NCI-H69 (cell line): Measurements from ENCODE around the gene PTPN2.

Source experiments
- DNase-seq: peaks from one replicate; lab custom pipeline; 2025; lab: John Stamatoyannopoulos, UW

The PTPN2 gene

DNA sequence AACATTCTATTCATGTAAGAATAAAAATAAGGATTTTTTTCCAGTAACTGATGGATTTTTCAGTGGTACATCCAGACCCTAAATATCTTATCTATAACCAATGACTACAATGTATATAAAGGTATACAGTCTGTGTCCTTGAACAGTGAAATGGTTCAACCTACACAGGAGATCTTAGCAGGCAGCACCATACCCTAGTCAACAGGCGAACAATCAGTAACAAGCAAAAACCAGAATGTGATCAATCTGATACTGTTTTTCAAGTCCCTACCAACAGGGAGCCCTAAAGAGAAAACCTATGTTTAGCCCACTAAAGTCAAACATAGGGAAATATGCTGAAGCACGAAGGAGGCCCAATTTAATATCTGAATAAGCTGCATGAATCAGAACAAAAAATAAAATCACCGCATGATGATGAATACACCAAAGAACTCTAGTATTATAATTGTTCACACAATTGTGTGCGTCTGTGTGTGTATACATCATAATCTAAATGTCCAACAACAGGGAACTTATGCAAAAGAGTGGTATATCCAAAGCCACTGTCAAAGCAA, 26.0 kb downstream of the PTPN2 start:
- DNase-seq, result no peak

DNA sequence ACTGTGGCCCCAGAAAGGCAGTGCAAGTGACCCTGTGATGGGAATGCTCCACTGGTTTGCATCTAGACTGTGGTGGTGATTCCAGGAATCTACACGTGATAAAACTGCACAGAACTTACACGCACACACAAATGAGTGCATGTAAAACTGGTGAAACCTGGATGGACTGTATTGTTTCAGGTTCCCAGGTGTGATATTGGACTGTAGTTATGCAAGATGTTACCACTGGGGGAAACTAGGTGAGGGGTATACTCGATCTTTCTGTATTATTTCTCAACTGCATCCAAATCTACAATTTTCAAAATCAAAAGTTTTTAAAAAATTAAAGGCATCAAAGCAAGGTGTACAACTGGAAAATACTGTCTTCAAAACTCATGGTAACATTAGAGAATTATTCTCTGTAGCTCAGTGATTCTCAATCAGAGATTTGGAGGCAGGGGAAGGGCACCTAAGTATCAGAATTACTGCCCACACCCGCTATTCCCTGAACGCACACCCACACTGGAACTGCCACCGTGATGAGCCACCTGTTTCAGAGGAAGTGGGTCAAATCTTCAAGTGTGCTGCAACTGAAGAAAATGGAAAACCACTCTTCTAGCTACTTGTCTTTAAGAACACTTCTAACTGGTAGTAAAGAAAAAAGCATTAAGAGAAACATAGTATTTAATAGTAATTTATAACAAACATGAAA, 26.7 kb downstream of the PTPN2 start:
- no peak for DNase-seq

DNA sequence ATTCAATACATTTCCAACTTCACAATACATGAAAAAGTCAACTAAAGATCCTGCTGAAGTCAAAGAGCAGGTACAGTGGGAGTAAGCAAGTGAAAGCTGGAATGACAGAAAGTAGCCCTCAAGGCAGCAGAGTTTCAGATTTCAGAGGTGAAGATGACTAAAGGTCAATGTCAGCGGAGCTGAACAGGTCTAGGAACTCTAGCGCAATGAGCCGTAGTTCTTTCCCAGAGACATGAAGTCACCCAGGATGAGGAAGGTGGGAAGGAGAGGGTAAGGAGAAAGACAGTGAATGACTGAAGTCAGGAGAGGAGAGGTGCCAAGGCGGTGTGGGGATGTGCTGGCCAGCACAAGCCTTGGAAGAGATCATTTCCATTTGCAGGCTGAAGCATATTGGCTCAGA, 28.1 kb downstream of the PTPN2 start:
- DNase-seq, result no peak

DNA sequence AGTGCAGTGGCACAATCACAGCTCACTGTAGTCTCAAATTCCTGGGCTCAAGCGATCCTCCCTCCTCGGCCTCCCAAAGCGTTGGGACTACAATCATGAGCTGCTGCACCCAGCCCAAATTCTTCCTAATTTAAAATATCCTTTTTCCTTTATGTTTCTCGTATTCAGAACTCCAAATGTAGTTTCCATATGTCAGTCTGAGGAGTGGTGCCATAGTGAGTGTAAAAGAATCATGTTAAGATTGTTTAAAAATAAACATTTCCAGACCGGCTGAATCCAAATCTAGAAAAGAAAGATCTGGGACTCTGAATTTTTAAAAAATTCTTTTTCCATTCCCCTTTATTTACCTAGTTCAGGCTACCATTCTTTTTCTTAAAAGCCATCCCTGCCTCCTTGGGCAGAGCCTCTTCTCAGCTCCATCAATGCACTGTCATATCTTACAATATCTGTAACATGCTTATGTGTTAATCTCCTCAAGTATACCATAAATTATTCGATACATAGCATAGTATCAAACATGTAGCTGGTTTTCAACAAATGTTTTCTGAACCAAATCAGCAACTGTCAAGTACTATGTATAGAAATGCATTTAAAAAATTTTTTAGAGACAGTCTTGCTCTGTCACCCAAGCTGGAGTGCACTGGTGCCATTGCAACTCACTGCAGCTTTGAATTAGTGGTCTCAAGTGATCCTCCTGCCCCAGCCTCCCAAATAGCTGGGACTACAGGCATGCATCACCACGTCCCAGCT, 31.3 kb downstream of the PTPN2 start:
- DNase-seq, result no peak

DNA sequence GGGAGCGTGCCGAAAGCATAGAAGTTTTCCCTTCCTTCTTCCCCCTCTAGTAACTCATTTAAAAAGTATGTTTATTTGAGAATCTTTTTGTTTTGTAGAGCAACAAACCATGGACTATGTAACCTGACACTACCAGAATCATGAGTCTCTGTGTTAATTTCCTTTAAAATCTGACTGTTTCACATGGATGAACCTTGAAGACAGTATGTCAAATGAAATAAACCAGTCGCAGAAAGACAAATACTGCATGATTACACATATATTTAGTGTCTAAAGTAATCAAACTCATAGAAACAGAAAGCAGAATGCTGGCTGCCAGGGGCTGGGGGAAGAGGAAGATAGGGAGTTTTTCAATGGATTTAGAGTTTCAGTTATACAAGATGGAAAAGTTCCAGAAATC, 32.3 kb downstream of the PTPN2 start:
- no peak for DNase-seq

DNA sequence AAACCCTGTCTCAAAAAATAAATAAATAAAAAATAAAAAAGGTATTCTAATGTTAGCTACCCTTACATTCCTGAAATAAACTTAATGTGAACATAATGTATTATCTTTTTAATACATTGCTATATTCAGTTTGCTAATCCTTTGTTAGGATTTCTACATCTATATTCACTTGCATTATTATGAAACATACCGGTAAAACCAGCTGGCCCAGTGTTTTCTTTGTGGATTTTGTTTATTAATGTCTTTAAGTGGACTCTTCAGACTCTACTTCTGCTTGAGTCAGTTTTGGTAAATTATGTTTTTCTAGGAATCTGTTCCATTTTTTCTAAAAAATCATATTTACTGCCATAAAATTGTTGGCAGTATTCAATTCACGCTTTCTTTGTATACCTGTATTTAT, 34.5 kb downstream of the PTPN2 start:
- no peak for DNase-seq

DNA sequence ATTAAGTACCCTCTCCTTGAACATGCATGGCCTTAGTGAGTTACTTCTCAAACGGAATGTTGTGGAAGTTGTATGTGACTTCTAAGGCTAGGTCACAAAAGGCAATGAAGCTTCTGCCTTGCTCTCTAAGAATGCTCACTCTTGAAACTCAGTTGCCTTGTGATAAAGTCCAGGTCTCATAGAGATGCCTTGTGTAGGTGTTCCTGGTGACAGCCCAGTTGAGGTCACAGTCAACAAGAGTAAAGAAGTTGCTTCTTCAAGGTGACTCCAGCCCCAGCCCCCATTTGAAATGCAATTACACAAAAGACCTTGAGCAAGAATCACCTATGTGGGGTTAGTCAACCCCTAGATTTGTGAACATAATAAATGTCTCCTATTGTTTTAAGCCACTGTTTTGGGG, 35.6 kb downstream of the PTPN2 start:
- DNase-seq, result no peak

DNA sequence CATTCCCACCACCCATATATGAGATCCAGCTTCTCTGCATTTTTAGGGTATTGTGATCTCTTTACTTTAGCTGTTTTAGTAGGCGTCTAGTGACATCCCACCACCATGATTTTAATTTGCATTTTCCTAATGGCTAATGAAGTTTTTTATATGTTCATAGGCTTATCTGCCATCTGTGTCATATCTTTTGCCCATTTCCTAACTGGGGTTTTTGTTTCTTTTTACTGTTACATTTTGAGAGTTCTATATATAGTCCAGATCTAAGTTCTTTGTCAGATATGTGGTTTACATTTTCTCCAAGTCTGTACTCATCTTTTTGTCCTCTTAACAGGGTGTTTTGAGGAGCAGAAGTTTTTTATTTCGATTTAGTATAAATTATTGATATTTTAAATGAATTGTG, 39.6 kb downstream of the PTPN2 start:
- no peak for DNase-seq

DNA sequence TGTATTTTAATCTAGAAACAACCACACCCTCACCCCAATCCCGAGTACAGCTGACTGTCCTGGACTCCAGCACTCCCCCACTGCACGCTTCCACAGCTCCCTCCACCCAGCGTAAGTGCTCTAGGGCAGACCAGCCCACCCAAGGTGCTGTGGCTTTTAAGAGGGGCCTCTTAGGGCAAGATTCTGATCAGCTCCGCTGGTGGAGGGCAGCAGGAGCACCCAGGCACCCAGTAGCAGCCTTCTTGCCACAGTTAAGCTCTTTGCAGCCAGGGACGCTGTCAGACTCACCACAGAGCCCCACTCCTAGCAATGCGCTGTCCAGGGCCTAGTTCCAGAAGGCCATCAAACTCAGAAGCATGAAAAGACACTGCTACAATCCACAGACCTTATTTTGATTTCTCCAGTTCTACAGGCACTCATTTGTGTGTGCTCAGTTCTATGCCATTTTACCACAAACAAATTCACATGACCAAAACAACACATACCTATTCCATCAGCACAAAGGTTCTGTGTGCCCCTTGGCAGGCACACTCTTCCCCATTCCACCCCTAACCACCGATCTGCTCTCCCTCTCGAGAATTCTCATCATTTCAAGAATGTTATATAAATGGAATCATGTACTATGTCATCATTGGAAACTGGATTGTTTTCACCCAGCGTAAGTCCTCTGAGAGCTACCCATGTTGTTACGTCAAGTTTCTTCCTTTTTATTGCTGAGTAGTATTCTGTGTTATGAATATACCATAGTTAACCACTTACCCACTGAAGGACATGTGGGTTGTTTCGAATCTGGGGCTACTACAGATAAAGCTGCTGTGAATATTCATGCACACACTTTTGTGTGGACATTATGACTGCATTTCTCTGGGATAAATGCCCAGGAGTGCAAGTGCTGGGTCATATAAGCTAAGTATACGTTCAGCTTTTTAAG, 40.4 kb downstream of the PTPN2 start:
- no peak for DNase-seq

DNA sequence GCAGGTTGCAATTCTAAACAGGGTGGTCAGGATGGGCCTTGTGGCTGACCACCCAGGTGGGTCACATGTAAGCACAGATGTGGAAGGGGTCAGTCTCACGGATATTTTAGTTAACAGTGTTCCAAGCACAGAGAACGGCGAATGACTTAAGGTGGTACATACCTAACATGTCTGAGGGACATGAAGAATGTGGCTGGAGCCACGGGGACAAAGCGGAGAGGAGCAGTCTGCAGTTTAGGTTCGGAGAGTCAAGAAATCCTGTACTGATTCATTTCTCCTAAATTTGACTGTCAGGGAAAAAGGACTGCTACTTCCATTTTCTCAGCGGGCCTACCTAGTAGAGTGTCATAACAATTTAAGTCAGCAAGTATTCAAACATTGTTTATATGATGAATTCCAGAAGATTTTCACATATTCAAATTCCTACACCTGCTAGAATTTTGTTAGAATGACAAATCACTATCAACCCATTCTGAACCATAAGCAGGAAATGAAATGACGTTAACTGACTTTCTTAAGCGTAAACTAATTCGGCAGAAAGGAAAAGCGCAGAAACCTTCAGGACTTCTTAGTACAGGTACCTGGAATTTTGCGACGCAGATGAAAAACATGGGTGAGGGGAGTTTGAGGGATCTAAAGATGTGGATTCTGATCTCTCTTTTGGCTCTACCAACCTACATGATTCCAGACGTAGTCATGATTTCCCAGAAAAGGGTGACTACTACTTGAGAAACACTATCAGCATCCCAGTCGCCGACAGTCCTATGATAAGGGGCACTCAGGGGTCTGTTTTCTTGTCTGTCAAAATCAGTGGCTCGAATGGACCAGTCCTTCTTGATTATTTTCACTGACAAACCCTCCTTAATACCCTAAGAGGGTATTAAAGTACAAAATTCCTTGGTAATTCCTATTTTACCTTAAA, 41.3 kb downstream of the PTPN2 start:
- no peak for DNase-seq

DNA sequence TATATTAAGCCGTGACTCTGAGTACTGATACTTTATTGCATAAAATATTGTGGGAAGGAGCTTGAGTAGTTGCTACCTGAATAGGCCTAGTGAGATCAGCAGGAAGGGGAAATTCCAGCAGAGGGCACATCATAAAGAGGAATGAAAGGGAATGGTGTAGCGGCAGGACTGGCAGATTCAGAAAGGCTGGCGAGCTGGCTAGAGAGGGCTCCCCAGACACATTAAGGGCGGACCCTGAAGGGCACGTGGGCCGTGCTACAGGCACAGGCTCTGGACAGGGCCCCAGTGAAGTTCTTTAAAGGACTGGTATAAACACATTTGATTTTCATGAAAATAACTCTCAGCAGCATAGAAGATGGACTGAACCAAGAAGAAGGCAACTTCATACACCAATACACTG, 43.0 kb downstream of the PTPN2 start:
- no peak for DNase-seq

DNA sequence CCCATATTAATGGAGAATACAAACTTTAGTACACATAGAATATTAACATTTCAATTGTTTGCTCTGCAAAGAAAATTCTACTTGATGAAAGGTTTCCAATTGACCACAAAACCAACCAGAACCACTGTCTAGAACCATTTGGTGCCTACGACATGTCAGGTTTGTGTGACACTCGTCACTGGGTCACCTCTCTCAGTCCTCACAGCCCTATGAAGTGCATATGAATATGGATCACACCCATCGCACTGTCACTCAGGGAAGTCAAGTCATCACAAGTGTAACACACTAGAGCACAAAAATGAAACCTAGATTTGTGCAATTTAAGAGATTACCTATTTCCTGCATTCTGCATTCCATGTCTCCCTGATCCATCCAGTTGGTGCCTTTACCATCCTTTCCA, 43.7 kb downstream of the PTPN2 start:
- DNase-seq, result no peak

DNA sequence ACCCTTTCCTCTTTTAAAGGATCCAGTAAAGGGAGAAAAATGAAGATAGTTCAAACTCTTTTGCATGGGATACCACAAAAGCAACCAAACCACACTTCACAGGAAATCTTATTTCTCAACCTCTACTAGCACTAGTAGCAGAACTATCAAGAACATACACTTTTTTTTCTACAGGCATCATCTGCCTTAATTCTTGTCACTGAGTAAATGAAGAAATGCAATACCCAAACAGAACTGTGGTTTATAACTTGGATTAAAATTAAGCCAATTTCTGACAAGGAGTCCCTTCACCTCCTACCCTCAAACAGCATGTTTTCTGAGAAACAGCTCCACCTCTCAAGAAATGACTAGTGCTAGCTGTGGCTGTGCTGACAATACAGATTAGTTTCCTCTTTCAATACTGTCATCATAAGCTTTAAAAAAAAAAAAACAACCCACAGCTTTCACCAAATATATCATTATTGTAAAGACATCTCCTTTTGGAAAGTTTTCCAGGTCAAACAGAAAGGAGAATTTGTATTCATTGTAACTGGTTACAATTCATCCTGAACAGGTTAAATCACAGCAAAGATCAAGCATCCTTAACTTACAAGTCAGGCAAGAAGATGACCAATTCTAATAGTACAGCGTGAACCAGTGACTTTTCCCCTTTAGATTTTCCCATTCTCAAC, 44.4 kb downstream of the PTPN2 start:
- no peak for DNase-seq

DNA sequence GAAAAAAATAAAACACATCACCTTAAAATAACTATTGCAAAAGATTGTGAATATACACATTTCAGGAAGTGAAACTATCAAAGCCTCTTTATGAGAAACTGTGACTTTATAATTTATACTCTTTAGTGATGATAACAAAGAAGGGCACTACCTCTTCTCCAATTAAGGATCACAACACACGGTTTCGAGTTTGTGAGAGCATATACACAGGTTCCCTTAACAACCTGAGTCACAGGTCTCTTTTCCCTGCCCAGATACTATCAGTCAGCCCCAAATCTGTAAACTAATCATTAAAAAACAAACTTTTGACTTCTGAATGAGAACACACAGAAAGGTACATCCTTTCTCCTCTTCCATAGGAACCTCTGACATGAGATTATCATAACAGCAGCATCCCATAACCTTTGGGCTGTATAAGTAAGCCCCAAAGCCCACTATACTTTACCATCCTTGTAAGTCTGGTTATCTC, 44.9 kb downstream of the PTPN2 start:
- DNase-seq, result peak; percentile 17

DNA sequence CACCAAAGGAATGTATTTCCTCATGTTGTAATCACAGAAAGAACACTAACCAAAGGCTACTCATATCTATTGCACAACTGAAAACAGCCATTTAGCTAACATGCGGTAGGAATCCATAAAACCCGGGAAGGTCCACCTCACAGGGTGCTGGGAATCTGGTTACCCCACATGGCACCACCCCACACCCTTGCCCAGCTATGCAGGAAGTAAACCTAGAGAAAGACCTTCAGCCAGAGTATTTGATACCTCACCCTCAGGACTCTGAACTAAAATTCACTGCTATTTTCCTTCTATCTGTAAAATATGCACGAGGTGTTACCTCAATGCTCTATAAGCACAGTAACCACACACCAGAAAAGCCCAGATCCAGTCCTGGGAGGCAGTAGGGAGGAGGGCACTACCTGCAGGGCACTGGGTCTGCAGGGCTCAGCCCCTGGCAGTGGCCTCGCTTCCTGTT, 45.8 kb downstream of the PTPN2 start:
- peak; percentile 69 for DNase-seq

DNA sequence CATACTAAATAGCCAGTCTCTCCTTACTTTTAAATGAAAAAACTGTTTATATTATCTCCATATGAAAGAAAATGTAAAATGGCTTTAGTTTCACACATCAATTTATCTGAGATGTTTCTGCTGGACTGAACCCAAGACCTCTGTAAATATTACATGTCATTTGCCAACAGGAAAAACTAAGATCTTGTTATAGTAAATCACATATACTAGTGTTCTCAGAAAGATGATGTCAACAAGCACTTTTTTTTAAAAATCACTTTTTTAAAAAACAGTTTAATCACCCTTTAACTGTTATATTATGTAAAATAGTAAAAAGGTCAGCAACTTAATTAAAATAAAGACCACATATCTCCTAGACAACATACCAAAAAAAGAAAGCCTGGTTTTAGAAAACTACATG, 46.3 kb downstream of the PTPN2 start:
- no peak for DNase-seq

DNA sequence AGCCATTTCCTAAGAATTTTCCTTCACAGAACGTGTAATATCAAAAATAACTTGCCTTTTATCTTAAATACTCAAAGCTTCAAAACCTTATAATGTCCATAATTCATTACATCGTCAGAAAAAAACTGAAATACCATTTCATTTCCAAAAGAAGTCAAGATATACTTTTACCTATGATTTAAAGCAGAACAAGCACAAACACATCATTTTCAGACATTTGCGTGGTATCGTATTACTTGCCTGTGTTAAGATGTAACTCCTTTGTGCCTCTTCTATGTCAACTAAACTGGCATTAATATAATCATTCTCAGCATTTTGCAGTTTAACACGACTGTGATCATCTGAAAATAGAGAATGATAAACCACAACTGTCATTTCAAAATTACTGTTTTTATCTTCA, 47.5 kb downstream of the PTPN2 start:
- no peak for DNase-seq

DNA sequence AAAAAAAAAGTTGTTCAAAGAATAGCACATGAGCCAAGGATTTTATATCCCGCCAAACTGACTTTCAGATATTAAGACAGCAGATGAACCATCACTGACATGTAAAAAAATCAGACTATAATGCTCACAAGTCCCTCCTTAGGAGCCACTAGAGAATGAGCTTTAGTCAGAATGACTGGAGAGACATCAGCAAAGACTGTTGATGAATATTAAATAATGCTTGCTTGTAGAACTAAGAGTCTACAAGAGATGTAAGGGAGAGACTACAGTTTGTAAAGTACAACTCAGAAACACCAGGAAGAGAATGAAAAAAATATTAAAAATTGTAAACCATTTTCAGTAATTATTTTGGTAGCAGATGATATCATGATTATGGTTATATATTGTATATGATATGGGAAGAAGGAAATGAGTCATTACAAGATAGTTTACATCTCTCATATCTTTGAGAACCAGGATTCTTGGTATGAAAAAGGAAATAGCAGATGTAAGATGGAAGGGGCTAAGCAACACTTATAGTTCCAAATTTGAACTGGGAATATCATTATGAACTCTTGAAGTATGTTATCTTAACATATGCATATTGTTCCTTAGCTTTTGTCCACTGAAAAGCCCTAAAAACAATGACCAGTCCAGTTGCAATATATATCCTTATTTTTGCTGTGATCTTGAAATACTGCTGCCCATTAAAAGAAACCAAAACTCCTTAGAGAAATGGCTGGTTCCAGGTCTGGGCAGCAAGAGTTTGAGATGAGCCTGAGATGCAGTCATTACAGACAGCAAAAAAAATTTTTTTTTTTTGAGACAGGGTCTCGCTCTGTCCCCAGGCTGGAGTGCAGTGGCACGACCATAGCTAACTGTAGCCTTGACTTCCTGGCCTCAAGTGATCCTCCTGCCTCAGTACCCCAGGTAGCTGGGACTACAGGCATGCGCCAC, 55.7 kb downstream of the PTPN2 start:
- DNase-seq, result no peak

DNA sequence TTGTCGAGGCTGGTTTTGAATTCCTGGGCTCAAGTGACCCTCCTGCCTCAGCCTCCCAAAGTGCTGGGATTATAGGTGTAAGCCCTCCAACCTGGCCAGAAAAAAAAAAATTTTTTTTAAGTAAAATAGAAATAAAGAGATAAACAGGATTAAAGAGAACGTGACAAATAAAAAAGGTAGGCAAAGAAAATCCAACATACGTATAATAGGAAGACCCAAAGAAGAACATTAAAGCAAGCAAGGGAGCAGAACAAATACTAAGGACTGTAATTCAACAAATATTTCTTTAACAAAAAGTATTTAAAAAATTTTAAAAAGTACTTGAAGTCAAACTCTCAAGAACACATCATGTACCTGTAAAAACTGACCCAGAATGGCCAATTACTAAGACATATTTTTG, 56.4 kb downstream of the PTPN2 start:
- DNase-seq, result no peak
